HG03135 (cell line): ENCODE measurements around the gene MARCHF2.
"Not testable (repeated sequence)": the region's sequence is repeated elsewhere in the genome, so short reads cannot be mapped to it uniquely, and the experiment has no call there.

ENCODE experiments used
- ATAC-seq: cut with Tn5 transposase; IDR thresholded peaks from one replicate; pipeline ENCODE4 v1.9.1; 2021; ENCODE audit warnings: mild to moderate bottlenecking, moderate library complexity; ENCODE audit not compliant: unreplicated experiment

The MARCHF2 gene

DNA sequence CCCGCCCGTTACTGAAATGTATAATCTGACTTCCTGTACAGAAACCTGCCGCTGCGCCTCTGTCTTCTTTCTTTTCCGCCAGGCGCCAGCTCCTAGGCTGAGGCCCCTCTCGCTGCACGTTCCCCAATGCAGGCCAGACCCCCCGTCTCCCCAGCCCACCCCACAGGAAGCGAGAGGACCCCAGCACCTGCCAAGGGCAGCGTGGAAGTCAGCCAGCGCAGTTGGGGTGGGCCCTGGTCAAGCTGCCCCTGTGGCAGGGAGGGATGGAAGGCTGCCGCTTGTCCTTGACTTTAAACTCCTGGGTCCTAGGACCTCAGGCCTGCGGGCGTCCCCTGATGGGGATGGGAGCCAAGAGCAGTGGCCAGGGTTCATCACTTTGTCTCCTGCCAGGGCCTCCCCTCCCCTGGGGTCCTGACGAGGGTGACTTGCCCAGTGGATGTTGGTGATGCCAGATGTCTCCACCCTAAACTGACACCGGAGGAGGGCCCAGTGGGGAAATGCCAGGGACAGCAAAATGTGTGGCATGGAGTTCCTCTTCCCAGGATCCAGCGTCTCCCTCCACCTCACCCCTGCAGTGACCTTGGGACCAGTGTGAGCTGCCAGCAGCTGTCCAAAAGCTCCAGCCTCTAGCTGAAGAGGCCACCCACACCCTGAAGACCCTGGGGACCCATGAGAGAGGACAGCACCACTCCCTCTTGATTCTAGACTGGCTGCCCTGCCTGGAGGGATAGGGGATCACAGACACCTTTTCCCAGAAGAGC lies 8.5 kb upstream of the MARCHF2 start:
- no peak for ATAC-seq

- not testable (repeated sequence) for ATAC-seq
Observed at GRCh38 chr19:8410718-8411117, 2.4 kb upstream of the MARCHF2 start.

DNA sequence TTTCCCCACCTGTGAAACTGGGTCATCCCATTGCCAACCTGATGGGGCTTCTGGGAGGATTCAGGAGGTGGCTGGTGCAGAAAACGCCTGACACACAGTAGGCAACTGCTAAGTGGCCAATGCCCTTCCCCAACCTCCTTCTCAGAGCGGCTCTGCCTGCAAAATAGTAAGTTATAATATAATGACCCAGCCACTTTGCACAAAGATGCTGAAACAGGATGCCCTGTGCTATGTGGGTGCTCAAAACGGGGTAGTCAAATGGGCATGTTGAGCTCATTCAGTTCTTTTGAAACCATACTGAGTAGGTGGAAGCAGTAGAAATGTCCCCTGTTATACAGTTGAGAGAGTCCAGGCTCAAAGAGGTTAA lies 507 bp downstream of the MARCHF2 start:
- ATAC-seq = no peak

GRCh38 chr19:8416796-8417195 lies 3.7 kb downstream of the MARCHF2 start:
- no peak for ATAC-seq

GRCh38 chr19:8421484-8422461 lies 8.7 kb downstream of the MARCHF2 start:
- no peak for ATAC-seq

DNA sequence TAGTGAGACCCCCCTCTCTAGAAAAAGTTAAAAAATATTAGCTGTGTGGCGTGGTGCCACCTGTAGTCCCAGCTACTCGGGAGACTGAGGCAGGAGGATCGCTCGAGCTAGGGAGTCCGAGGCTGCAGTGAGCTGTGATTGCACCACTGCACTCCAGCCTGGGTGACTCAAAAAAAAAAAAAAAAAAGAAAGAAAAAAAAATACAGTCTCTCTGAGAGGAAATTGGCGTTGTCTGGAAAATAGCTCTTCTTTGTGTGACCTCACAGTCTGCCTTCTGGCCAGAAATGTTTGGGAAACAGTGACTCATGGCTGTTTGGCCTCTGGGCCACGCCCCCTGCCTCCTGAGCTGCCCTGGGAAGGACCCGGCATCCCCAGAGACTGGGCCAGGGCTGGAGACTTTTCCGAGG lies 10.7 kb downstream of the MARCHF2 start:
- no peak for ATAC-seq

- not testable (repeated sequence) for ATAC-seq
Observed at GRCh38 chr19:8425331-8425730, 12.2 kb downstream of the MARCHF2 start.

GRCh38 chr19:8426283-8426682 lies 13.2 kb downstream of the MARCHF2 start:
- no peak for ATAC-seq

GRCh38 chr19:8429044-8429443 lies 15.9 kb downstream of the MARCHF2 start:
- no peak for ATAC-seq

DNA sequence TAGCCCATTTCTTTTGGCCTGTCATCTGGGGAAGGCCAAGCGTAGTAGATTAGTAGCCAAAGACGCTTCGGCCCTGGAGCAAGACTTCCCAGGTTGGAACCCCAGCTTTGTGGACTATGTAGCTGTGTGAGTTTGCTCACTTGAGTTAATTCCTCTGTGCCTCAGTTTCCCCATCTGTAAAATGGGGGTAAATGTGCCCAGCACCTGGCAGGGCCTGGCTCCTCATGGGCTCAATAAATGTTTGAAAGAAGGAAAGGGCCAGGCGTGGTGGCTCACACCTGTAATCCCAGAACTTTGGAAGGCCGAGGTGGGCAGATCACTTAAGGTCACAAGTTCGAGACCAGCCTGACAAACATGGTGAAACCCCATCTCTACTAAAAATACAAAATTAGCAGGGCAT lies 16.7 kb downstream of the MARCHF2 start:
- no peak for ATAC-seq

DNA sequence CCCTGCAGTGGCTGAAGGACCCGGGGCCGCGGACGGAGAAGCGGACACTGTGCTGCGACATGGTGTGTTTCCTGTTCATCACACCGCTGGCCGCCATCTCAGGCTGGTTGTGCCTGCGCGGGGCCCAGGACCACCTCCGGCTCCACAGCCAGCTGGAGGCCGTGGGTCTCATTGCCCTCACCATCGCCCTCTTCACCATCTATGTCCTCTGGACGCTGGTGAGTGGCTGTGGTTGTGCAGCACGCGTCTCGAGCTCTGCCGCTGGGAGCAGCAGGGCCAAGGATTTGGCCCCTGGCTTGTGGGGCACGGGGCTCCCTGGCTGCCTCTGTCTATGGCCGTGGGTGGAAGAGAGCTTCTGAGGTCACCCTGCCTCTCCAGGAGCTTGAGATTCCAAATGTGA lies 17.5 kb downstream of the MARCHF2 start:
- ATAC-seq = no peak

DNA sequence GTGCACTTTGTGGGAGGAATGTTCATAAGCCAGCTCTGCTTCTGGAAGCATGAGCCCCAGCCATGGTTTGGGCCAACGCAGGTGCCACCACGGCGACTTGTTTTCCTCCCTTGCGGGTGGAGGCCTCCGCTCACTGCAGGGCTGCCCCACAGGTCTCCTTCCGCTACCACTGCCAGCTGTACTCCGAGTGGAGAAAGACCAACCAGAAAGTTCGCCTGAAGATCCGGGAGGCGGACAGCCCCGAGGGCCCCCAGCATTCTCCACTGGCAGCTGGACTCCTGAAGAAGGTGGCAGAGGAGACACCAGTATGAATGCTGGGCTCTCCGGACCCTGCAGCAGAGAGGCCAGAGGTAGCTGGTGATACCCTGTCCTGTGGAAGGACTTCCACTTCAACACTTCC lies 25.1 kb downstream of the MARCHF2 start:
- no peak for ATAC-seq

DNA sequence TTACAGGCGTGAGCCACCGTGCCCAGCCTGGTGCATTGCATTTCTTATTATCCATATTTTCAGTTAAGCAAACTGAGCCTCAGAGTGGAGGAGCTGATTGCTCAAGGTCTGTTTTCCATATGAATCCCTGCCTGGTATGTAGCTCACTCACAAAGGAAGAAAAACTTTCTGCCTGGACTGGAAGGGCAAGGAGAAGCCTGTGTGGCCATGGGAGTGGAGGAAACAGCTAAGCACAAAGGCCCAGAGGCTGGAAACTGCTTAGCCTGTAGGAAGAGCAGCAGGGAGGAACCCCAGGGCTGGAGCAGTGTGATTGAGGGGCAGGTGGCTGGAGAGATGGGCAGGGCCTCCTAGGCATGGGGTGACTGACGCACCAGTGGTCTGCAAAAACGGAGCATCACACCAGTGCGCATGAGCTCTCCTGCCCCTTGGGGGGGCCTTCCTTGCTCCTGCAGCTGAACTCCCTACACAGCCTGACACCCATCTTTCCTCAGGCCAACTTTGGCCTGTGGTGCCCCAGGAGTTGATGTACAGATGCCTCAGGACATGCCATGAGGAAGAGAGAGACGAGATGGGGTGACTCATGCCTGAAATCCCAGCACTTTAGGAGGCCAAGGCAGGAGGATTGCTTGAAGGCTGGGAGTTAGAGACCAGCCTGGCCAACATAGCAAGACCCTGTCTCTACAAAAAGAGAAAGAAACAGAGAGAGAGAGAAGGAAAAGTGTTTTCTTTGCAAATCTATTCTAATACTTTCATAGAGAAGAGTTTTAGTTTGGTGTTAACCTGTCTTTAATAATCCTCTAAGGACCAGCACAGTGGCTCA lies 28.8 kb downstream of the MARCHF2 start:
- ATAC-seq = no peak

GRCh38 chr19:8444140-8444676 lies 31.1 kb downstream of the MARCHF2 start:
- ATAC-seq = not testable (repeated sequence)

GRCh38 chr19:8444677-8445487 lies 31.8 kb downstream of the MARCHF2 start, which contains the start of gene HNRNPM:
Gene HNRNPM, plus strand, starts transcription at chr19:8444975. Its CDS starts 24 bp downstream, at chr19:8444999.
- peak; percentile 71 for ATAC-seq

GRCh38 chr19:8445488-8446001 lies 32.4 kb downstream of the MARCHF2 start:
- ATAC-seq = peak; percentile 43

DNA sequence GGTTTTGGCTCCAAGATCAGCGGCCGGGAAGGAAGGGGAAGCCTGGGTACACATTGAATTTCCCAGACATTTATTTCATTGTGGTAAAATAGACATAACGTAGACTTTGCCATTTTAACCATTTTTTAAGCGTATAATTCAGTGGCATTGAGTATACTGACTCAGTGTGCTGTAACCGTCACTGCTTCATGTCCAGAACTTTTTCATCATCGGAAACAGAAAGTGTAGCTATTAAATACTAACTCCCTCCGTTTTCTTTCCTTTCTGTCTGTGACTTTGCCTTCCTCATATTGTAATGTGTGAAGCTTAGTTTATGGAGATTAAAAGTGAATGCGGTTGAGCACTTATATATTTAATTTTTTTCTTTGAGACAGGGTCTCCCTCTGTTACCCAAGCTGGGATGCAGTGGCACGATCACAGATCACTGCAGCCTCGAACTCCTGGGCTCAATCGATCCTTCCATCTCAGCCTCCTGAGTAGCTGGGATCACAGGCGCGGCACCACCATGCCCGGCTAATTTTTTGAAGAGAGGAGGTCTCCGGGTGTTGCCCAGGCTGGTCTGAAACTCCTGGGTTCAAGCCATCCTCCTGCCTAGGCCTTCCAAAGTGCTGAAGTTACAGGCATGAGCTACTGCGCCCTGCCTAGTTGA lies 33.1 kb downstream of the MARCHF2 start:
- no peak for ATAC-seq

DNA sequence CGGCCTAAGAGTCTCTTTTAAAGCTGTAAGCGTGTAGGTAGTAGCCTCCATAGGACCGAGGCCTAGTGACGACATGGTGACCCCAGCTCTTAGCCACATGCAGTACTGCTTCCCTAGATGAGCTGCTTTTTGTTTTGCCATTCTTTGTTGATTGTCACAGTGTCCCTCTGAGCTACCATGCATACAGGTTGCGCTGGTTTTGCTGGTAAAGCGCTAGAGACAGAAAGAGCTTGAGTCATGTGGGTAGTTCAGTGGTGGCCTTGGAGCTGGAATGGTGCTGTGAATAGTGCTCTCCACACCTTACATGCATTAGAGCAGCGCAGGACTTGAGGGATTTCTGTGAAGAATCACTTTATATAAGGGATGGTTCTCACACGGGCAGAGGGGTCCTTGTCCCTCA lies 36.7 kb downstream of the MARCHF2 start:
- ATAC-seq = no peak

- ATAC-seq = no peak
Observed at GRCh38 chr19:8451377-8451776, 38.3 kb downstream of the MARCHF2 start.
